GM20000 (cell line): ENCODE results near the gene PTEN.
"Not testable (repeated sequence)": the region's sequence is repeated elsewhere in the genome, so short reads cannot be mapped to it uniquely, and the experiment has no call there.

Source experiments
- DNase-seq: peaks from one replicate; pipeline ENCODE4 v3.0.0; 2012; ENCODE audit warnings: low spot score
- TF ChIP-seq, protein P1 (sequence below): IDR thresholded peaks from 2 replicates; pipeline ENCODE4 v1.5.1; 2012; ENCODE audit warnings: mild to moderate bottlenecking, control low read depth; ENCODE audit errors: extremely low read depth, missing control alignments

The PTEN gene

DNA sequence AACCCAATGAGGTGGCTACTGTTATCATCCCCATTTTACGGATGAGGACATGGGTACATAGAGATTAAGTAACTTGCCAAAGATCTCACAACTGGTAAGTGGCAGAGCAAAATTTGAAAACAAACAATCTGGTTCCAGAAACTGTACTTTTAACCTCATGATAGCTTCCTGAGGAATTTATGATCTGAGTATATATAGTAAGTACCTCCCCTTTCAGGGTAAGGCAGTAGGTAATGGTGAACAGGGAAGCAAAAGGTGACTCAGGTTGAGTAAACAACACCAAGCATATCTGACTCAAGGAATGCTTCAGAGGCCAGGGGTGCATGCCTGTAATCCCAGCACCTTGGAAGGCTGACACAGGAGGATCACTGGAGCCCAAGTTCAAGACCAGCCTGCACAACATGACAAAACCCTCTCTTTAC lies 21.2 kb upstream of the PTEN start:
- DNase-seq = no peak
- TF ChIP-seq, protein P1, sequence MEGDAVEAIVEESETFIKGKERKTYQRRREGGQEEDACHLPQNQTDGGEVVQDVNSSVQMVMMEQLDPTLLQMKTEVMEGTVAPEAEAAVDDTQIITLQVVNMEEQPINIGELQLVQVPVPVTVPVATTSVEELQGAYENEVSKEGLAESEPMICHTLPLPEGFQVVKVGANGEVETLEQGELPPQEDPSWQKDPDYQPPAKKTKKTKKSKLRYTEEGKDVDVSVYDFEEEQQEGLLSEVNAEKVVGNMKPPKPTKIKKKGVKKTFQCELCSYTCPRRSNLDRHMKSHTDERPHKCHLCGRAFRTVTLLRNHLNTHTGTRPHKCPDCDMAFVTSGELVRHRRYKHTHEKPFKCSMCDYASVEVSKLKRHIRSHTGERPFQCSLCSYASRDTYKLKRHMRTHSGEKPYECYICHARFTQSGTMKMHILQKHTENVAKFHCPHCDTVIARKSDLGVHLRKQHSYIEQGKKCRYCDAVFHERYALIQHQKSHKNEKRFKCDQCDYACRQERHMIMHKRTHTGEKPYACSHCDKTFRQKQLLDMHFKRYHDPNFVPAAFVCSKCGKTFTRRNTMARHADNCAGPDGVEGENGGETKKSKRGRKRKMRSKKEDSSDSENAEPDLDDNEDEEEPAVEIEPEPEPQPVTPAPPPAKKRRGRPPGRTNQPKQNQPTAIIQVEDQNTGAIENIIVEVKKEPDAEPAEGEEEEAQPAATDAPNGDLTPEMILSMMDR = no peak

DNA sequence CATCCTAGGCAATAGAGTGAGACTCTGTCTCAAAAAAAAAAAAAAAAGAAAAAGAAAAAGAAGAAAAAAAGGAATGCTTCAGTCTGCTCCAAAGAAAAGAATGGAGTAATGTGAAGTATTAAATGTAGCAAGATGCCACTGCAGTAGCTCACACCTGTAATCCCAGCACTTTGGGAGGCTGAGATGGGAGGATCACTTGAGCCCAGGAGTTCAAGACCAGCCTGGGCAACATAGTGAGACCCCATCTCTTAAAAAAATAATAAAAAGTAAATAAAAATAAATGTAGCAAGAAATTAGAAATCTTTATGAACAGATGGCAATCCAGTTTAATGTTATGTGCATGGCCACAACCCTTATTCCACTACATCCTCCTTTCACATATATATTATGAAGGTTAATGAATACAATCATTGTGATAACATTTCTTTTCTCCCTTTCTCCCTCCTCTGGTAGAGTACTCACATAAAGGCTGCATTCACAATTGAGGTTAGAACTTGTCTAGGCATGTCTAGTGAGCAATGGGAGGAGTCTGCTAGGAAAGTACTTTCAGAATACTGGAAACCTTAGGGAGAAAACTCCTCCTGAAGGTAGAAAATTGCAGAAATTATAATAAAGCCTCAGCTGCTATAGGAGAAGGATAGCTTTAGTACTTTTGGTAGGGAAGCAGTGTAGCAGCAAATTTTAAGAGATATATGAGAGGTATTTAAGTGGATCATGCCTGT lies 20.5 kb upstream of the PTEN start:
- TF ChIP-seq, protein P1 = no peak
- DNase-seq = no peak

DNA sequence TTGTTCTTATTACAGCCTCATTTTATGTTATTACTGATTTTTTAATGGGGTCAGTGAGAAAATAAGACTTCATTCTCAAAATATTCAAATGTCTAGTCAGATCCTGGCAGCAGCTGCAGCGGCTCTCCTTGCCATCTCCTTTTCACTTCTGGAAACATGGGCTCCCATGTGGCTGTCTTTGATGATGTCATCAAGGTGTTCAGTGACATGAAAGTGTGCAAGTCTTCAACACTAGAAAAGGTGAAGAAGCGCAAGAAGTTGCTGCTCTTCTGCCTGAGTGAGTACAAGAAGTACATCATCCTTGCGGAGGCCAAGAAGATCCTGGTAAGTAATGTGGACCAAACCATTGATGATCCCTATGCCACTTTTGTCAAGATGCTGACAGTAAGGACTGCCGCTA lies 19.7 kb upstream of the PTEN start:
- DNase-seq = no peak
- TF ChIP-seq, protein P1 = no peak

DNA sequence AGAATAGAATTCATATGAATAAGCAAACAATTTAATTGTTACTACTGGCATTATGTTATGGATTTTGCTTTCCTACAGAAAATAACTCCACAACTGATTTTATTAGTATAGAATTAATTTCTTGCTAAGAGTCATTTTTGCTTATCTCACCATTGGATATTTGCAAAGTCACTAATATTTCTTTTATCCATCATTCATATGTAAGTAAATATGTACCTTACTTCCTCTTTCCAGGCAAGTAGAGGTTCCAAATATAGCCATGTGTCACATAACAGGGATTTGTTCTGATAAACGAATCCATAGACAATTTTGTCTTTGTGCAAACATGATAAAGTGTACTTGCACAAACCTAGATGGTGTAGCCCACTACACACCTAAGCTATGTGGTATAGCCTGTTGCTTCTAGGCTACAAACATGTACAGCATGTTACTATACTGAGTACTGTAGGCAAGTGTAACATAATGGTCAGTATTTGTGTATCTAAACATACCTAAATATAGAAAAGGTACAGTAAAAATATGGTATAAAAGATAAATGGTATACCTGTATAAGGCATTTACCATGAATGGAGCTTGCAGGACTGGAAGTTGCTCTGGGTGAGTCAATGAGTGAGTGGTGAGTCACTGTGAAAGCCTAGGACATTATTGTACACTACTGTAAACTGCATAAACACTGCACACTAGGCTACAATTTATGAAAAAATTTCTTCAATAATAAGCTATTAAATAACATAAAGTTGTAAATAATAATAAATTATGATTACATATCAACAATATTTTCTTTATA lies 18.4 kb upstream of the PTEN start:
- DNase-seq = no peak
- TF ChIP-seq, protein P1 = no peak

DNA sequence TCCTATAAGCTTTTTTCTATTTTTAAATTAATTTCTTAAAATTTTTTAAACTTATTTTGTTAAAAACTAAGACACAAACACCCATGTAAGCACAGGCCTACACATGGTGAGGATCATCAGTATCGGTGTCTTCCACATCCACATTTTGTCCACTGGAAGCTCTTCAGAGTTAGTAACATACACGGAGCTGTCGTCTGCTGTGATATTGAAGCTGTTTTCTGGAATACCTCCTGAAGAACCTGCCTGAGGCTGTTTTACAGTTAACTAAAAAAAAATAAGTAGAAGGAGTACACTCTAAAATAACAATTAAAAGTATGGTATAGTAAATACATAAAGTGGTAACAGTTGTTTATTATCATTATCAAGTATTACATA lies 17.8 kb upstream of the PTEN start:
- TF ChIP-seq, protein P1 = no peak
- DNase-seq = no peak

DNA sequence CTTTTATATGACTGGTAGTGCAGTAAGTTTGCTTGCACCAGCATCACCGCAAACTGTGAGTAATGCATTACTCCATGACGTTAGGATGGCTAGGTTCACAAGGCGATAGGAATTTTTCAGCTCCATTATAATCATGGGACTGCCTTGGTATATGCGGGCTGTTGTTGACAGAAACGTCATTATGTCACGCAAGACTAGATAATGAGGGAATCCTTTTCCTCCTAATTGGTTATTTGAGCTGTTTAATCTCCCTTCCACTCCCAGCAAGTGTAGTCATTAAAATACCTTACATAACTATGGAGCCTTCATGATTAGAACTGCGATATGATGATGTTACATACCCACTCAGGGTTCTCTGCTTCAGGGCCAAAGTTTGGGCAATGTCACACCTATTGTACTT lies 17.4 kb upstream of the PTEN start:
- TF ChIP-seq, protein P1 = no peak
- DNase-seq = no peak

DNA sequence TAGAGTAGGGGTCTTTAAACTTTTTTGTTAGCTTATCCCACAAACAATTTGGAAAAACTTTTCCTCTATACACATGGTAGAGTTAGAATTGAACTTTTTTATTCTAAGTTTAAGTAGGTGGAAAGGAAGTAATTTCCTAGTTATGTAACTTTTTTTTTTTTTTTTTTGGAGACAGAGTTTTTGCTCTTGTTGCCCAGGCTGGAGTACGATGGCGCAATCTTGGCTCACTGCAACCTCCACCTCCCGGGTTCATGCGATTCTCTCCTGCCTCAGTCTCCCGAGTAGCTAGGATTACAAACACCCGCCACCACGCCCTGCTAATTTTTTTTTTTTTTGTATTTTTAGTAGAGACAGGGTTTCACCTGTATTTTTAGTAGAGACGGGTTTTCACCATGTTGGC lies 16.7 kb upstream of the PTEN start:
- not testable (repeated sequence) for DNase-seq
